NCI-H187 (cell line): Measurements from ENCODE around the gene KLRK1.
"Not testable (repeated sequence)": the region's sequence is repeated elsewhere in the genome, so short reads cannot be mapped to it uniquely, and the experiment has no call there.

Experiments
- DNase-seq, 2 experiments: peaks; one replicate each; lab custom pipeline; 2025; lab: John Stamatoyannopoulos, UW

Gene KLRK1

DNA sequence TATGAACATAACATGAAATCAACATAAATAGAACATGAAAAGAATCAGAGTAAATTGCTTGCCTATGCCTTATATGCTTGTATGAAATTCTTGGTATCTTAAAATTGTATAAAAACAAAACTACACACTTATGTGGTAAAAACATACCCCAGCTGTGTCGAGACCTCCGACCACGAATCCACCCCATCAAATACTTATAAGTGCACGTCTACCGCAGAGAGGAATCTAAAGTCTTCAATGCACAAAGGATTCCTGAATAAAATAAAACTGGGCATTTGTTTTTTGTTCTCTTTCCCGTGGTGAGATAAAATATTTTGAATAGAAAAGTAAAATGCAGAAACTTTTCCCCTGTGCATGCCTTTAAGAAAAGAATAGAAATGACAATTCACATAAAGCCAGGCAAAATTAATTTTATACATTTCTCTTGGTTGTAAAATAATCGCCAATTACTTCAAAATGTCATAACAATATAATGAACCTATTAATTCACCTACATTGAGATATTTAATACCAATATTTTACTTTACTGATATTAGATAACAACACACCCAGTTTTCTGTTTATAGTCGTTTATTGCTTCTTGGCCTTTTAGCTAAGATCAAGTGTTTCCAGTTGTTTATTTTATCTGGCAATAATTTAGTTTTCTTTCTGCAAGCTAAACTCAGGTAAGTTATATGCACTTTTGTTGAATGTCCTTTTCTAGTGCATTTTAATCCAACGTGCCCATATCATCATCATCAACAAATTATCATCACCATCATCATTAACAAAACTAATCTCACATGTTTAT, 1.0 kb downstream of the KLRK1 start:
- no peak for DNase-seq

GRCh38 chr12:10387498-10387897, 2.3 kb downstream of the KLRK1 start:
- not testable (repeated sequence) for DNase-seq

- DNase-seq = no peak
Observed at GRCh38 chr12:10386857-10387256, 3.0 kb downstream of the KLRK1 start.

GRCh38 chr12:10385166-10385613, 4.7 kb downstream of the KLRK1 start:
- DNase-seq = no peak

DNA sequence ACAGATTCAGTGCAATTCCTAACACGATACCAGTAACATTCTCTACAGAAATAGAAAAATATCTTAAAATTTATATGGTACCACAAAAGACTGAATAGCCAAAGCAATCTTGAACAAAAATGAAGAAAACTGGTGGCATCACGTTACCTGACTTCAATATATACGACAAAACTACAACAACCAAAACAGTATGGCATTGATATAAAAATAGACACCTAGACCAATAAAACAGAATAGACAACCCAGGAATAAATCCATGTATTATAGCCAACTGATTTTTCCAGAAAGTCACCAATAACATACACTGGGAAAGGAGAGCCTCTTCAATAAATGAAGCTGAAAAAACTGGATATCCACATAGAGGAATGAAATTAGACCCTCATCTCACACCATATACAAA, 5.7 kb downstream of the KLRK1 start:
- DNase-seq = no peak

DNA sequence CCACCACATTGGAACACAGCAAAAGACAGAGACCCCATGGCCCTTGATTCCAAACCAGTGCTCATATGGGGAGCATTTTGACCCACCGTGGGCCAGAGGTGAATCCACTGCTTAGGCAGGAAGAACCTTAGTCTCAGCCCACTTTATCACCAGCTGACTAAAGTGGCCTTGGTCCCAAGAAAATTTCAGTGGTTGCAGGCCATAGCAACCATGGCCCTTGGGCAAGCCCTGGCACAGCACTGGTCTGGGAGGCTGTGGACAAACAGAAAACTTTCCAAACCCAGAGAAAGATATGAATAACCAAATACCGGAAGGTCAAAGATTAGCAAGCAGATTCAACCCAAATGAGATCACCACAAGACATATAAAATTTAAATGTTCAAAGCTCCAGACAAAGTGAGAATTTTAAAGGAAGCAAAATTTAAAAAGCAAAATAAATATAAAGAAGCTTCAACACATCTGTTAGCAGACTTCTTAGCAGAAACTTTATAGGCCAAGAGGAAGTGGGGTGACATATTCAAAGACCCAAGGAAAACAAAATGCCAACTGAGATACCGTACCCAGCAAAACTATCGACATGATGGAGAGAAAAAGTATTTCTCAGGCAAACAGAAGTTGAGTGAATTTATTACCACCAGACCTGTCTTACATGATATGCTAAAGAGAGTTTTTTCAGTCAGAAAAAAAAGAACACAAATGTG, 7.8 kb downstream of the KLRK1 start:
- no peak for DNase-seq

- DNase-seq = not testable (repeated sequence)
Observed at GRCh38 chr12:10378737-10379136, 11.1 kb downstream of the KLRK1 start.

DNA sequence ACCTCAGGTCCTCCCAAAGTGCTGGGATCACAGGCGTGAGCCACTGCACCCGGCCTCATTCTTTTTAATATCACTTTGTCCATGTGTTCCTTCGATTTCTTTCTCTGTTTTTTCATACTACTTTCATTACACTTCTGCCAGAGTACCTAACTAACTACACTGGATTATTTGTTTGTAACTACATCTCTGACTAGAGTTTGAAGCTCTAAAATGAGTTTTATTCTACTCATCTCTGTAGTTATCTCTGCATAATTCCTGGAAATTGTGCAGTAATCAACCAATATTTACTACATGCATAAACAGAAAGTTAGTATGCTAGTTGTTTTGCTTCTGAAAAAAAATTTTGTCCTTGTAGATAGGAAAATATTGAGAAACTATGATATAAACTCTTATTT, 15.2 kb downstream of the KLRK1 start:
- no peak for DNase-seq

DNA sequence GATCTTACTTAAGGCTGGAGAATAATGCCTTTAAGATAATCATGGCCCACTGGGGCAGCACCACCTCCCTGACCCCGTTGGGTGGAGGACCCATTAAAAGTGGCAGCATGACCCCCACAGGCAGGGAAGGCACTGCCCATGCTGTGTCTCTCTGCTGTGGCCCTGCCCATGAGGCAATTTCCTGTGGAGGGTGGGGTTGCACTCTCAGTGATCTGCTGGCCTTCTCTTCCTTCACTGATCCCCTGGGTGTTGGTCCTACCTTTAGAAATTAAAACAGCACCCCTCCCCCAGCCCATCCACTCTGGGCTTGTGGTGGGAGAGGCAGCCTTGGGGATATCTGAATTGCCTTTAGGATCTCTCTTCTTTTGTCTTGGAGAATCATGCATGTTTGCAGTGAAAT, 17.3 kb downstream of the KLRK1 start:
- DNase-seq = no peak

DNA sequence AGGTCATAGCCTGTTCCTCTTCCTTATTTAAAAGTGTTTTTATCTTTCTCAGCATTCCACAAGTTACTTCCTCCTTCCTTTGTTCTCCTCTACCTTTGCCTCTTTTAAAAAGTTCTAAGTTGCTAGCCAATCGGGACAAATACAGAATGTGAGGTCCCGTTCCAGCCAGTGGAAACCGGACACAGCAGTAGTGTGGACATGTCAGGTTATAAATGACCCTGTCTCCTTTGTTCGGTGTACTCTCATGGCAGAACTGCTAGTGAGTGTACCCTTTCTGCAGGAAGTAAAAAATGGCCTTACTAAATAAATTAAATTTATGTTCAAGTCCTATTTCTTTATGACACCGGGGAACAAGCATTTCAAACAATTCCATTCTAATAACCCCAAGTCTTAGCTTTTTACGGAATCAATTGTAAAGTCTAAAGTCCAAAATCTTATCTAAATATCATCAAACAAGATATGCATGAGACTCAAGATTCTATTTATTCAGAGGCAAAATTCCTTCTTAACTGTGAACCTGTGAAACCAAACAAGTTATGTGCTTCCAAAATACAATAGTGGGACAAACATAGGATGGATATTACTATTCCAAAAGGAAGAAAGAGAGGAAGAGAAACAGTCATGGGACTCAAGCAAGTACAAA, 17.8 kb downstream of the KLRK1 start:
- not testable (repeated sequence) for DNase-seq

DNA sequence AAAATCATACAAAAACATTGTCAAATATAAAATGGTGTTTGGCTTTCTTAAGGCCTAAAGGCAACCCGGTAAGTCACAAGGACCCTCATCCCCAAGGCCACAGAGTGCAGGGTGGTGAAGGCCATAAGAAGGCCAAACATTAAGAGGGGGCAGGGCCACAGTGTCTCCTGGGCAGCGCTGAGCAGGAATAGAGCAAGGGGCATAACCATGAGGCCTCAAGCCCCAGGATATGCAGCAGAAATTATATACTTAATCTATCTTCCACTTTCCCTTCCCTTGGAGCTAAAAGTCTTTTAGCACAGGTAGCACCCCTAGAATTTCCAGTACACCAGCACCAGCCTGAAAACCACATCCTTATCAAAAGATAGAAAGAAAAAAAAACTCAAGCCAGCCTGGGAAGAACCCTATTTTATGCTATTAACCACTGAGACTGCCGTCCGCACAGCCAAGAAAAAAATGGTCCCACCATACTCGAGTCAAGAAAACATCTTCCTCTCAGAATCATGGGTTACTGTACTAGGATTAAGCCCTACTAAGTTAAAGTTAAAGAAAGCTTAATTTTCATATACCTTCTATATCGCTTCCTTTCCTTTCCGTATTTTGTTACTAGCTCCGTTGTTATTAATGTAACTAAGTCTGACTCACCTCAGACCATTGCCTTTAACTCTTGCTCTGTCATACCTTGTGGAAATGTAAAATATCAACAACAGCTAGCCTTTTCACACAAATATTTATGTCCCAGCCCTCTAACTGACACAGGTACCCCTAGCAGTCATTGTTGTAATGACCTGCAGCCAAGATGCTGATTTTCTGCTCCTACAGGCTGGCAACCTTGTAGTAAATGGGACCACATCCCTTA, 20.1 kb downstream of the KLRK1 start:
- no peak for DNase-seq

DNA sequence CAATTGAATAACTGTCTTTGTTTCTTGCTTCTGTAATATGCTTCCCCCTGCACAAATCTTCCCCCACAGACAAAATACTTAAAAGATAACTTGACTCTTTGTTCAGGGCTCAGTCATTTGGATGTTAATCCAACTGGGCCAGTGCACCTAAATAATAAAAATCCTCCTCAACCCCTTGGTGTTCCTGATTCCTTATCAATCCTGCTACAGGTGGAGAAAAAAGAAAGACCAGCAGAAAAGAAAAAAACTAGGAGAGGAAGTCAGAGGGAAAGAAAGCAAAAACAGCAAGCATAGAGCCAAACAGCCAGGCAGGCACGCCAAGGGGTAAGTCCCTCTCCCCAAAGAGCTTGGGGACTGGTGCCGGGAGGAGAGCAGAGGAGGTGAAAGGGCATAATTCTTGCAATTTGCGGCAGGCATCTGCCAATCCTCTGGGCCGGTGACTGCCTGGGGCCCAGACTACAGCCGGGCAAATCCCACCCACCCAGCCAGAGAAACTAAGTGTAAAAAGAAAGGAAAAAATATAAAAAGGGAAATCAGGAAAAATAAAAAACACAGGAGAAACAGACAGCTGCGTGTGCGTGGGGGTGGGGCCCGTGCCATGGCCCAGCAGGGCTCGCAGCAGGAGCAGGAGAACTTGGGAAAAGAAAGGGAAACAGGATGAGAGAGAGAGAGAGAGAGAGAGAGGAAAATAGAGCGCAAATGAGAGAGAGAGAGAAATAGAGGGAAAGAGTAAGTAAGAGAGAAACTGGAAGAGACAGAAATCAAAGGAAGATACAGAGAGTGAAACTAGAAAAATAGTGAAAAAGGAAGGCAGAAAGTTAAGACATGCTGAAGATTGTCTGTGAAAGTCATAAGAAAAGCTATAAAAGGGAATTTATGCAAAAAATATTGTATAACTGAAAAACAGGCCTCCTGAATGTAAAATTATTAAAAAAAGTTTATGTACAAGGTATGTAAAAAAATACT, 21.4 kb downstream of the KLRK1 start:
- no peak for DNase-seq

- not testable (repeated sequence) for DNase-seq
Observed at GRCh38 chr12:10367714-10368113, 22.1 kb downstream of the KLRK1 start.

DNA sequence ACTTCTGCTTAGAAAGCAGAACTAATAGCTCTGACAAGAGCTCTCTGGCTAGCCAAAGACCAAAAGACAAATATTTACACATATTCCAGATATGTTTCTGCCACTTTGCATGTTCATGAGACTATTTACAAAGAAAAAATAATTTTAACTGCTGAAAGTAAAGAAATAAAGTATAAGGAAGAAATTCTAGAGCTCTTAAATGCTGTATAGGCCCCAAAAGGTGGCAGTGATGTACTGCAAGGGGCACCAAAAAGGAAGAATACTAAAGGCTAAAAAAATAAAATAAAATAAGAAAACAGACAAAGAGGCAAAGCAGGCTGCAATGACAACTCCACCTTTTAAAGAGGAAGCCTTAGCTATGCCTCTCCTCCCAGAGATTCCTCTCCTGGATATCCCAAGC, 23.0 kb downstream of the KLRK1 start:
- no peak for DNase-seq

DNA sequence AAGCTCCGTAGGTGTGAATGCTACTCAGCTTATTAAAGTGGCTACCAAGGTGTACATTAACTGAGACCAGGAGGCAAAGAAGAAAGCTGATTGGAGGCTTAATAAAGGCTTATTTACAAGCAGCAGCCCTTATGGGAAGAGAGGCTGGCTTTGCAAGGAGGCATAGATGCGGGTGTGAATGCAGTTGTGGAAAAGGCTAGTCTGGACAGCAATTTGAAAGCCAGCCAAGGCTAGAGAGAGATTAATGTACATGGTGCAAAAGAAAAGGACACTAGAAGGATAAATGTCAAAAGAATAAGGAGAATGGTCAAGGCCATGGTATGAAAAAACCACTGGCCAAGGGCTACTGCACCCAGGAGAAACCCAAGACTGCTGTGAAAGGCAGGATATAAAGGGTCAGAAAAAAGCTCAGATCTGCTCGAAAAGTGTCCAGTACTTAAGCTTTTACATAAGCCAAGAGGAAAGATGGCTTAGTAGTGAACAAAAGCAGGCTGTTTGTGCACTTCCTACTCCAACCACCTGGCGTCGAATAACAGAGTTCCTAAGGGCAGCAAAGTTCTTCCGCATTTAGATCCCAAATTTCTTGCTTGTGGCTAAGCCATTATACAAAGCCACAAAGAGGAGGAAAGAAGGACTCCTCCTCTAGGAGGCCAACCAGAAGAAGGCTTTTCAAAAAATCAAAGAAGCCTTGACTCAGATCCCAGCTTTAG, 24.0 kb downstream of the KLRK1 start:
- peak in 1 of 2 experiments; percentile 28 for DNase-seq

- peak; percentile 40 to 79 for DNase-seq
Observed at GRCh38 chr12:10364815-10365622, 24.8 kb downstream of the KLRK1 start.

- DNase-seq = peak in 1 of 2 experiments; percentile 79
Observed at GRCh38 chr12:10363914-10364814, 25.7 kb downstream of the KLRK1 start.

DNA sequence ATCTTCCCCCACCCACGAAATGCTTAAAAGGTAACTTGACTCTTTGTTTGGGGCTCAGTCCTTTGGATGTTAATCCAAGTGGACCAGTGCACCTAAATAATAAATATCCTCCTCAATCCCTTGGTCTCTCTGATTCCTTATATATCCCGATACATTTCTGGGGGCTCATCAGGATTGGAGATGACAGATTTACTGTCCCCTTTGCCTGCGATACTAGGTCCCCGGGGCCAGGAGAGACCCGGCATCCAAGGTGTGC, 26.3 kb downstream of the KLRK1 start:
- peak in 1 of 2 experiments; percentile 21 for DNase-seq
